ENCODE measurements around the gene BTN1A1.

- TF ChIP-seq, protein P1, sequence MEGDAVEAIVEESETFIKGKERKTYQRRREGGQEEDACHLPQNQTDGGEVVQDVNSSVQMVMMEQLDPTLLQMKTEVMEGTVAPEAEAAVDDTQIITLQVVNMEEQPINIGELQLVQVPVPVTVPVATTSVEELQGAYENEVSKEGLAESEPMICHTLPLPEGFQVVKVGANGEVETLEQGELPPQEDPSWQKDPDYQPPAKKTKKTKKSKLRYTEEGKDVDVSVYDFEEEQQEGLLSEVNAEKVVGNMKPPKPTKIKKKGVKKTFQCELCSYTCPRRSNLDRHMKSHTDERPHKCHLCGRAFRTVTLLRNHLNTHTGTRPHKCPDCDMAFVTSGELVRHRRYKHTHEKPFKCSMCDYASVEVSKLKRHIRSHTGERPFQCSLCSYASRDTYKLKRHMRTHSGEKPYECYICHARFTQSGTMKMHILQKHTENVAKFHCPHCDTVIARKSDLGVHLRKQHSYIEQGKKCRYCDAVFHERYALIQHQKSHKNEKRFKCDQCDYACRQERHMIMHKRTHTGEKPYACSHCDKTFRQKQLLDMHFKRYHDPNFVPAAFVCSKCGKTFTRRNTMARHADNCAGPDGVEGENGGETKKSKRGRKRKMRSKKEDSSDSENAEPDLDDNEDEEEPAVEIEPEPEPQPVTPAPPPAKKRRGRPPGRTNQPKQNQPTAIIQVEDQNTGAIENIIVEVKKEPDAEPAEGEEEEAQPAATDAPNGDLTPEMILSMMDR (IDR thresholded peaks at IDR 0.05): no peak
- no peak for TF ChIP-seq EZH2 (IDR thresholded peaks at IDR 0.05; ENCODE audit: borderline replicate concordance, insufficient read depth, low read depth, low read length, poor library complexity, severe bottlenecking)
Measured at GRCh38 chr6:26500102-26500501, at the start of gene BTN1A1.

All from B cell (primary cell).